Hepatocyte (in vitro differentiated cells): ENCODE data around the gene C1orf74.

Source experiments
- EZH2 ChIP-seq: fragments of 200-600 bp; sonication (generic); IDR thresholded peaks from 2 replicates; pipeline ENCODE4 v1.6.1; 2016; ENCODE audit warnings: antibody characterized with exemption, mild to moderate bottlenecking, borderline replicate concordance
- EZH2phosphoT487 ChIP-seq: fragments of 200-600 bp; sonication (generic); IDR thresholded peaks from one replicate; pipeline ENCODE4 v1.6.1; 2018; ENCODE audit warnings: antibody characterized with exemption, mild to moderate bottlenecking, low read depth, moderate library complexity; ENCODE audit not compliant: unreplicated experiment, severe bottlenecking
- TF ChIP-seq, protein P1 (sequence below): fragments of 200-600 bp; sonication (generic); IDR thresholded peaks from 2 replicates; pipeline ENCODE4 v1.5.1; 2016; ENCODE audit warnings: antibody characterized with exemption, mild to moderate bottlenecking; ENCODE audit not compliant: poor library complexity

DNA sequence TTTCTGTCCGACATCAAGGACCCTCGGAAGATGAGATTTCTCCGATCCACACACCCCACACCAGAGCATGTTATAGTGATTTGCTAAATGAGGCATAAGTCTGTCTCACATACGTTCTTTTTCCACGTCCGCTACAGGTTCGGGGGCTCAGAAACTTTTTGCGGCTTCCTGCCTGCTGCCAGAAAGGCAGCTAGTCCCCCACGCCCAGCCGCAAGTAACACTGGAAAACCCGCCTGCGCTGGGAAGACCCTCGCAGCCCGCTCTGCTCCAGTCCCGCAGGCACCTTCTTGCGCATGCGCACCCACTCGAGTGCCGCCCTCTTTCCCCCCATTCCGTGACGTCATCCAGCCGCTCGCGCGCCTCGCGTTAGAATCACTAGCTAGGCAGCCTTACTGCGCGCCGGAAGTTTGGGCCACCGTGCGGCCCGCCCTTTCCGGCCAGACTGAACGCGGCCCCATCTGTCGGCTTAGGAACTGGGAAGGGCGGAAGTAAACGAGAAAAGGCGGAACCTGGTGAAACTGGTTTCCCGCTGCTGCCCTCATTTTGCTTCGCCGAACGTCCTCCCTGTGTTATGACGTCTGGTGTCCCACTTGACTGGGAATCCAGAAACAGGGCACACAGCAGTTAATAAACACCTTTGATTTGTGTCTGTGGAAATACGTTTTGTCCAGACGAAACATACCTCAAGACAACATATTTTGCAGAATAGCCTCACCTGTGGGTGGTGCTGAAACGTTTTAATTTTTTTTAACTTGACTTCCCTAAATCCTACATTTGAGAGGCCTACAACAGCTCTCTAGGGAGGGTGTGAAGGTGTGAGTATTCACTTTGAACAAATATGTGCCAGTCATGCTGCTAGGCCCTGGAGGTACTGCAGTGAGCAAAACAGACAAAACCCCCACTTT, at the start of gene C1orf74:
- TF ChIP-seq, protein P1, sequence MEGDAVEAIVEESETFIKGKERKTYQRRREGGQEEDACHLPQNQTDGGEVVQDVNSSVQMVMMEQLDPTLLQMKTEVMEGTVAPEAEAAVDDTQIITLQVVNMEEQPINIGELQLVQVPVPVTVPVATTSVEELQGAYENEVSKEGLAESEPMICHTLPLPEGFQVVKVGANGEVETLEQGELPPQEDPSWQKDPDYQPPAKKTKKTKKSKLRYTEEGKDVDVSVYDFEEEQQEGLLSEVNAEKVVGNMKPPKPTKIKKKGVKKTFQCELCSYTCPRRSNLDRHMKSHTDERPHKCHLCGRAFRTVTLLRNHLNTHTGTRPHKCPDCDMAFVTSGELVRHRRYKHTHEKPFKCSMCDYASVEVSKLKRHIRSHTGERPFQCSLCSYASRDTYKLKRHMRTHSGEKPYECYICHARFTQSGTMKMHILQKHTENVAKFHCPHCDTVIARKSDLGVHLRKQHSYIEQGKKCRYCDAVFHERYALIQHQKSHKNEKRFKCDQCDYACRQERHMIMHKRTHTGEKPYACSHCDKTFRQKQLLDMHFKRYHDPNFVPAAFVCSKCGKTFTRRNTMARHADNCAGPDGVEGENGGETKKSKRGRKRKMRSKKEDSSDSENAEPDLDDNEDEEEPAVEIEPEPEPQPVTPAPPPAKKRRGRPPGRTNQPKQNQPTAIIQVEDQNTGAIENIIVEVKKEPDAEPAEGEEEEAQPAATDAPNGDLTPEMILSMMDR = no peak
- TF ChIP-seq EZH2 (no peak), EZH2phosphoT487 (no peak)
